GM10248 (cell line): ENCODE measurements around the gene PLCXD1.
"Not testable (repeated sequence)": the region's sequence is repeated elsewhere in the genome, so short reads cannot be mapped to it uniquely, and the experiment has no call there.

Experiments
- CTCF ChIA-PET: fragments of 300-600 bp; sonication (Branson Sonifier 250); formaldehyde crosslinking; extraction: SDS; loops from one replicate; lab custom pipeline; 2021; ENCODE audit warnings: antibody characterized with exemption; lab: Yijun Ruan, JAX
- POLR2A ChIA-PET: fragments of 350-650 bp; sonication (Branson Sonifier 250); formaldehyde crosslinking; extraction: SDS; loops from one replicate; lab custom pipeline; 2020; ENCODE audit warnings: antibody characterized with exemption; lab: Yijun Ruan, JAX
- DNase-seq: peaks from one replicate; pipeline ENCODE4 v3.0.0; 2012; ENCODE audit errors: extremely low spot score
- CTCF ChIP-seq: IDR thresholded peaks from 2 replicates; pipeline ENCODE4 v1.5.1; 2012; ENCODE audit warnings: mild to moderate bottlenecking, low read depth; ENCODE audit errors: extremely low read depth, missing control alignments, control extremely low read depth

Gene PLCXD1

GRCh38 chrX:318739-319578, 37.8 kb downstream of the PLCXD1 start, which contains the start of gene GTPBP6:
Gene GTPBP6, minus strand, starts transcription at chrX:318796. Its CDS starts 9 bp downstream, at chrX:318787.
- ChIA-PET POLR2A (no interaction called here), CTCF (no interaction called here)
- TF ChIP-seq CTCF: peak; percentile 37
- DNase-seq: peak; percentile 95

GRCh38 chrX:319579-320125, 38.5 kb downstream of the PLCXD1 start:
- no peak for TF ChIP-seq CTCF
- POLR2A ChIA-PET: no interaction called here
- CTCF ChIA-PET: no interaction called here
- DNase-seq: no peak

- POLR2A ChIA-PET: no interaction called here
- TF ChIP-seq CTCF: no peak
- CTCF ChIA-PET: no interaction called here
- no peak for DNase-seq
These were observed 39.1 kb downstream of the PLCXD1 start for GRCh38 chrX:320126-320783.

- POLR2A ChIA-PET: no interaction called here
- DNase-seq: no peak
- TF ChIP-seq CTCF: no peak
- CTCF ChIA-PET: no interaction called here
These were observed 42.8 kb downstream of the PLCXD1 start for GRCh38 chrX:323721-324628.

- DNase-seq, CTCF ChIA-PET, POLR2A ChIA-PET: not testable (repeated sequence)
These were observed 43.5 kb downstream of the PLCXD1 start for GRCh38 chrX:324664-325063.

- no peak for DNase-seq
- CTCF ChIA-PET: no interaction called here
- POLR2A ChIA-PET: no interaction called here
- TF ChIP-seq CTCF: no peak
These were observed 46.5 kb downstream of the PLCXD1 start for GRCh38 chrX:327660-328126.
